GM18519 (cell line): ENCODE measurements around the gene USH2A.
"Not testable (repeated sequence)": the region's sequence is repeated elsewhere in the genome, so short reads cannot be mapped to it uniquely, and the experiment has no call there.

Experiments
- ATAC-seq: cut with Tn5 transposase; IDR thresholded peaks from one replicate; pipeline ENCODE4 v1.9.1; 2021; ENCODE audit warnings: mild to moderate bottlenecking, moderate library complexity; ENCODE audit not compliant: unreplicated experiment, low FRiP score

Gene USH2A

DNA sequence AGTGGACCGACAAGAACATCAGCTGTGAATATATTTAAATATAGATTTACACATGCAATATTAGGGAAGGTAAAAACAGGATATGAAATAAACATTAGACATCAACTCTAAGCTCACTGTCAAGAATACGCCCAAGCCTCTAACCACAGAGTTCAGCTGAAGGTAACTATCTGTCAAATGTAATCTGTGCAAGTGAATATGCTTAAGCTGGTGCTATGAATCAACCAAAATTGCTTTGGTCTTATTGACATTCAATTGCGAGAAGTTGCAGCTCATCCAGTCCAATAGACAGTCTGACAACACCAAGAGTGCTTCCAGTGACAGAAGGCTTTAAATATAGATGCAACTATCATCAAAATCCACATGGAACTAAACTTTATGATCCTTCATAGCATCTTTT lies 32.3 kb downstream of the USH2A start:
- no peak for ATAC-seq

DNA sequence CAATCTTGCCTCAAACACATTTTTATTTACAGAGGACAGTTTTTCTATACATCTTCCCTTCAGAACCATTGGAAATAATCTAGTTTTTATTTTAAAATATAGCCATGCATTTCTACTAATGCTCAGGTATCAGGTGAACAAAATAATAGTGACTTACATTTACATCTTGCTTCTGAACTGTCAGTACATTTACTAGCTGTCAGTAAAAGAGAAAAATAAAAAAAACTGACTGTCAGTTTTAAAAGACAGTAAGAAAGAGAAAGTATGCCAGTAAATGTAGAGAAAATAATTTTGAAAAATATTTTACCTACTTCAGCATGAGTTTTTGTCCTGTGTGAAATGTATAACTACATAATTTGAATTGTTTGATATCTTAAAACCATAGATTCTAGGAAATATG lies 33.5 kb downstream of the USH2A start:
- ATAC-seq: no peak

DNA sequence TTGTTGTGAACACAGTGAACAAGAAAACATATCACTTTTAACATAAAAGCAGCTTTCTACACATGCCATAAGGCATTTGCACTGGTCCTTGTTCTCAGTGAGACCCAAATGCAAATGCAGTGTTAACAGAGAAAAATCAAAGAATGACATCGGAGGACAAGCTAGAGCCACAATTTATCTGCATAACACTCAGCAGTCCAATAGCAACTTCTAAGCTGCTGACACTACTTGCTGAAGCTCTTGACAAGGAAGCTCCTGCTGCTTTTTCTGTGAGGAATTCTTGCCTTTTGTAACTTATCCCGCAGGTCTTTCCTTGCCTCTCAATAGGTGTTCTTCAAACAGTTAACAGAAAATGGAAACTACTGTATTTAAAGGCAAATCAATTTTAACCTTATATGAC lies 34.7 kb downstream of the USH2A start:
- ATAC-seq: no peak

DNA sequence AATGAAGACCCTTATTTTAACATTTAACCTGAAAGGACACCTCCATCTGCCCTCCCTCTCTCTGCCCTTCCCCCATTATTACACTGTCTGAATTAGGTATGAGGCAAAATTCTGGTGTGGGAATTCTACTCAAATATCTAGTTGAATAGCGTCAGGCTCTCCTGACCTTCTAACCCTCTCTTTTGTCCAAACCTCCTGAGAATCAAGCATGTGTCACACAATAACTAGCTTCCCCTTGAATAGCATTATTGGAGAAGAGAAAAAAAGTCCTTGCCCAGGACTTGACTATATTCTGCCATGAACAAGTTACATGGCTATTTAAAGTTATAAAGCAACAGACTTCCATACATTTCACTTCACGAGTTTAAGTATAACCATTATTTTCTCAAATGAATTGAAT lies 35.5 kb downstream of the USH2A start:
- no peak for ATAC-seq

DNA sequence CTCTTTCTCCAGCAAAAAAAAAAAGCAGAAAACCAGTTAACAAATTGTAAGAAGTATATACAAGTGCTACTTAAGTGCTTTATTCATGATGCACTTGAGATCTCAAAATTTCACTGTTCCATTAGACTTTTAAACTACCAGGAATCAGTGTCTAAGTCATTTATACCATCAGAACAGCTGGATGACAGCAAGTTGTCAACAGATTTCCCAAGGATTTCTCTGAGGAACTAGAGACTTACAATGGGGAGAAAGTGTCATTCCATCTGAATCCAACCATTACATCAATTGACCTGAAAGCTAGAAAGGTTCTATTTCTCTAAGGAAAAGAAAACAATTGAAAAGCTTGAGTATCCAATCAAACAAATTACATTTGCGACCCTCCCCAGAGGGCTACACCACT lies 43.8 kb downstream of the USH2A start:
- ATAC-seq: no peak

DNA sequence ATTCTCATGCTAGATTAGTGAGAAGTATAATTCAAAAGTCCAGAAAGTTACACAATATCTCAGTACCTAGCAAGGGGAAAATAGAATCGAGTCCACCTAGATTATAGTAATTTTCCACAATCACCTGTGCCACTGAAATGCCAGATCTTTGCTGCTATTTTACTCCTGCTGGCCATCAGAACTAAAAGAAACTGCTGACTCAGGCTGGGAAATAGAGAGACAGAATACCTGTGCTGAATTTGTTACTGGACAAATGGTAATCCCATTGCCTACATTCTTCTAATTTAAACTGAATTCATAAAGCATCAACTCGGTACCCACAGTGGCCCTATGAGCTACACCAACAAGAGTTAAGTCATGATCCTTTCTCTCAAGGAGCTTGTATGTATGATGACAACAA lies 55.0 kb downstream of the USH2A start:
- ATAC-seq: no peak

DNA sequence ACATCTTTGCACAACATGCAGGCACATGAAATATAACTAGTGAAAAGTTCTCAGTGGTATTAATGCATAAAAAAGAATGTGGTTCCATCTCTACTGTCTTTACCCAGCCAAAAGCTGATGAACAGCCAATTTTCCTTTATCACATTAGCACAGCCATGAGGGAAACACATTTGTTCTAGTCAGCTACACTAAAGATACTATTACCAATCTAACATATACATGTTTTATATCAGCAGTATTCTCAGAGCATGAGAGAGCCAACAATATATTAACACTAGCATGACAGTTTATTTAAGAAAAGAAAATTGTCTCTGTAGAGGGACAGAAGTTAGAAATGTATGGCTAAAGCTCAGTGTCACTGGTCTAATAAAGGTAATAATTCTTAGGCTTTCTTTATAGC lies 56.3 kb downstream of the USH2A start:
- no peak for ATAC-seq

DNA sequence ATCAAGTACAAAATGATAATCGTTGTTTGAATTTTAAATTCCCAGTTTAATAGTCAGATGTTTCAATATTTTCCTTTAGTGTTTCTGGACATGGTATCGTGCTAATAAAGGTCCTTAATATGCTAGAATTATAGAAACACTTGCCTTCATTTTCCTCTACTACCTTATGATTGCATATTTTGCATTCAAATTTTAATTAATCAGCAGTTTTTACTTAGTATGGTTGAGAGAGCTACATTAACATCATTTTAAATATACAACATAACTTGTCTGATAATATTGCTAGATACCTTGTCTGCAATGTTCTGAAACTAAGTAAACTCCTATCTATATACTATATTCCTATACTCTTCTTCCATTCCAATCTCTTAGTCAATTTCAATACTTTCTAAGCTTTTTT lies 66.3 kb downstream of the USH2A start:
- no peak for ATAC-seq

DNA sequence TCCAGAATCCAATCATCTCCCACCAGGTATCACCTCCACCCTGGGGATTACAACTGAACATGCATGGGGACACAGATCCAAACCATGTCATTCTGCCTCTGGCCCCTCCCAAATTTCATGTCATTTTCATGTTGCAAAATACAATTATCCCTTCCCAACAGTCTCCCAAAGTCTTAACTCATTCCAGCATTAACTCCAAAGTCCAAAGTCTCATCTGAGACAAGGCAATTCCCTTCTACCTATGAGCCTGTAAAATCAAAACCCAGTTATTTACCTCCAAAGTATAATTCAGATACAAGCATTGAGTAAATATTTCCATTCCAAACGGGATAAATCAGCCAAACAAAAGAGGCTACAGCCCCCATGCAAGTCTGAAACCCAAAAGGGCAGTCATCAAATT lies 73.1 kb downstream of the USH2A start:
- no peak for ATAC-seq

DNA sequence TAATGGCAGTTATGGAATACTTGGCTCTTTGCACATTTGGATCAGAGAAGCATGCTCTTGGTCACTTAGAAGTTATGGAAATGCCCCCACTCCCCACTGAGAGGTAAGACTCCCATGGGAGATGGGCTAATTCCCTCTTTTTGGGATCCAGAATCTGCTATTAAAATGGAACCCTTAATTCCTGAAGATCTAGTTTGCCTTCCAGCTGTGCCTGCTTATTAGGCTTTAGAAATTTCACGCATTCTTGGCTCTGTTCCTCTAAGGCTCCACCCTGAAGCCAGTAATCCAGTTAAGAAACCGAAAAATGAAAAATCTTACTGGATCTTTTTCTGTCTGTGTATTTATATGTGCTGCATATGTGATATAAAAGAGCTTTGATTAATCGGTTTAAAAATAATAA lies 76.7 kb downstream of the USH2A start:
- ATAC-seq: no peak

DNA sequence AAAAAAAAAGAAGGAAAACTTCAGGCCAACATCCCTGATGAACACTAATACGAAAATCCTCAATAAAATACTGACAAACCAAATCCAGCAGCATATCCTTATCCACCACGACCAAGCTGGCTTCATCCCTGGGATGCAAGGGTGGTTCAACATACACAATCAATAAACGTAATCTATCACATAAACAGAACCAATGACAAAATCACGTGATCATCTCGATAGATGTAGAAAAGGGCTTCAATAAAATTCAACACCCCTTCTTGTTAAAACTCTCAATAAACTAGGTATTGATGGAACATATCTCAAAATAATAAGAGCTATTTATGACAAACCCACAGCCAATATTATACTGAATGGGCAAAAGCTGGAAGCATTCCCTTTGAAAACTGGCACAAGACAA lies 82.7 kb downstream of the USH2A start:
- not testable (repeated sequence) for ATAC-seq

DNA sequence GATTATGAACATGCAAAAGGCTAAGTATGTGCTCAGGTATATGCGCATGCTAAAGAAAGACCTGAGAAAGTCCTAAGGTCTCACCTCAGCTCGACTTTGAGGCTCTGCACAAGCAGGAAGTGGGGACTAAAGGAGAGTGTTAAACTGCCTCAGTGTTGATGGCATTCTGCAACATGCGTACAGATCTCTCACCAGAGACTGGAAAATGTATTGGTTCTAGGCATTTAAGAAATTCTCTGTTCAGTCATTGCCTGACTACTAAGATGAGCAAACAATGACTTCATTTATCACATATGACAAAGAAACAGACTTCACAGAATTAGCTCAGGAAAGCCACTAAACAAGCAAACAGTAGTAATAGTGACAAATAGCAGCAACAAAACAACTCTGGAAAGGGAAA lies 90.8 kb downstream of the USH2A start:
- peak; percentile 43 for ATAC-seq

DNA sequence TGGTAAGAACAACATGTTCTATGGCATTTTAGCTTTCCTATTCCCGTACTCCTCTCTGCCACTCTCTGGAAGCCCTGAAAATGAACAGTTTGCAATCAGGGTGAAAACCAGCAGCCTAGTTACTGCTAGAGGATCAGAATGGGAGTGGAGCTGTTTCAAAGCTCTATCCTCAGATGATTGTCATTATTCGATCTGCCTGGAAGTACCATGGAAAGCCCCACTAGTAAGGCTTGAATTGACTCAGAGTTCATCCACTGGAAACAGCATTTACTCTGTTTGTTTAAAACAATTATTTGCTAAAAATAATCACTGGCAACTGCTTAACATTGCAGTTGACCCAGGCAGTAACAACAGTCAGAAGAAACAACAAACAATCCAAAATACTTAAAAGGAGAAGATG lies 91.2 kb downstream of the USH2A start:
- ATAC-seq: peak; percentile 33

DNA sequence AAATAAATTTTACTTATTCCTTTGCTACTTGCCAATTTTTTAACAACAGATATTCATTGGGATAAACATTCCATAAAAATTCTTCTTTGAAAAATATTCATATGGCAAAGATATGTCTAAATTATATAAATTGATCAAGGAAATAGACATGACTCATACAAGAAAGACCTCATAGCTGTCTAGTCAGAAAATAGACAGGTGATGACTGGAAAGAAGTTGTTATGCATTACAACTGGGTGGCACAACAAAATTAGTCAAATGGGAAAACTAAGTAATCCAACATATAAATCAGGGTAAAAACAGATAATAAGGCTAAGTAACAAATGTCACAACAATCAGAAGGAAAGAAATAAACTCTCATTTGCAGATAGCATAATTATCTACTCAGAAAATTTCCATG lies 92.0 kb downstream of the USH2A start:
- ATAC-seq: no peak

DNA sequence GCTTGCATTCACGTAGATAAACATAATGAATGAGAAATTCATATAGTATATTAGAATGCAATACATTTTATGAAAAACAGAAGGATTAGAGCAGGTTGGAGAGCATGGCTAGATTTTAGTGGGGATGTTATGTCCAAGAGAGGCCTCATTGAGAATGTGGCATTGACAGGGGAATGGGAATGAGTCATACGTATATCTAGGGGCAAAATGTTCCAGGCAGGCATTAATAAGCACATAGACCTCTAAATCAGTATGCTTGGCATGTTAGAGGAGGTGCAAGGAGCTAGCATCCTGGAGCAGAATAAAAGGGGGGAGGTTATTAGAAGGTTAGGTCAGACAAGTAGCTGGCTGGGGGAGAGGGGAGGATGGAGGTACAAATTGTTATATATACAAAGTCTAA lies 93.0 kb downstream of the USH2A start:
- ATAC-seq: no peak

DNA sequence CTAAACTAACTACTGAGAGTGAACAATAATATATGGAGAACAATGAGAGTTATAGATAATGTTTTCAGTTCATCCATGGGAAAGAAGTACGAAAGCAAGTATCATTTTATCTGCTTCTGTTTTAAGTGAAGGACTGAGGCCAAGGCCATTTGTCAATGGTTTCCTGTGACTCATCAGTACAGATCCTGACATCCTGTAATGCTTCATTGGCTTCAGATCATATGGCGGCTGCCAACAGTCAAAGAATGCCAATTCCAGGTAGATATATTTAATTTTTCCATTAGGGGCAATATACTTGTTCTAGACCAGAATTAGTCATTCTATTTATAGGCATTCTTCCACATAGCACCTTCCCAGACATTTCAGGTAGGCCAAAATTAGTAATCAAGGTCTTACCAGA lies 97.3 kb downstream of the USH2A start:
- no peak for ATAC-seq

DNA sequence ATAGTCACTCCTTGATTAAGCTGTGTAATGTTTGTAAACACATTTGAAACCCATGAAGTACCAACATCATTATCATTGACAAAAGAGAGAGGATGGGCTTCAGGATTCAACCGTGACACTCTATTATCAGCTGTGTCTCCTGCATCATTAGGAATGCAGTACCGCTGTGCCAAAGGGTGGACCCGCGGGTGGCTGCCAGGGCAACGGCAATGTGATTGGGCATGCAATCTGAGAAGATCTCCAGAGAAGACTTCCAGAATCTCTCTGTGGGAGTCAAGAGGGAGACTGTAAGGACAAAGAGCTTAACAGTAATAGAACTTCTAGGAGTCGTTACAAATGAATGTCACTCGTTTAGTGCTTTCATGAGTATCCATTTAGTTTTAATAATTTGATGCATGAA lies 97.9 kb downstream of the USH2A start:
- no peak for ATAC-seq

DNA sequence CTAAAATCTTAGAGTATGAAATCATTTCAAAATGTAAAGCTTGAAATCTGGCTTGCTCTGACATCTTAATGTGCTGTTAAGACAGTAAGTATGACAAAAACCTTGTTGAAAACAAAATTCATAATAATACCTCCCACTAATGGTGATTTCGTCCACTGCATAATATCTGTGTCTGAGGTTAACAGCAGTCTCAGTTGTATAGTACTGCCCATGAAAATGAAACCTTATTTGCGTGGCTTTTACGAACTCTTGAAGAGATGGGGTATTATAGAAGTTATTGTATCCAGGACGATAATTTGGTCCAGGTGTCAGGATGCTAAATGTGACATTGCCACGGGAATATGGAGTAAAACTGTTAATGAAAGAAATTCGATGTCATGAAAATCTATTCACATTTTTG lies 99.9 kb downstream of the USH2A start:
- ATAC-seq: no peak

DNA sequence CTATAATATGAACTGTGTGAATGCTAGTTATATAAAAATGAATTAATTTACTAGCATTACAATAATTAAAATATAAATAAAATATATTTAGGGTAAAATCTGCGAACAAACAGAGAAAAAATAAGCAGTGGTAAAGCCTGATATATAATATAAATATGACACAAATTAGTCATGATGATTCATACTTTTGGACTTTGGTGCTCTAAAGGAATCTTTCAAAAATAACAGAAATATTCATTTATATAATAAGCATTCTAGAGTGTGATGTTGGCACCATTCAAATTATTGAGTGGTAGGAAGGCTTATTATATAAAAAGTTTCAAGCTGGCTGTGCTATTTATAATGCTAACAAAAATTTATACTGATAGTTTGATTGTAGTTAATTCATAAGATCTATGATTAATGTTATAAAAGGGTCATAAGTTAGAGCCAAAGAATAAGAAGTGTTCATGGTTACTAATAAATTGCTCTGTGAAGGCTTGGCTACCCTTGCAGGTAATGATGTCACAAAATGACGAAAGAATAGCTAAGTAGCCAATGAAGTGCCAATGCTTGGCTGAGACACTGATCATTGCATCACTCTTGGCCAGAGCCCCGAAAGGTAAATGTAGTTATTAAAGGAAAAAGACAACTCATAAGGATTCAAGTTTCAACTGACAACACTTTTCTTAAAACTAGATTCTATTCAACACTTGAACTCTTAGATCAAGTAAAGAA lies 108.7 kb downstream of the USH2A start:
- no peak for ATAC-seq

DNA sequence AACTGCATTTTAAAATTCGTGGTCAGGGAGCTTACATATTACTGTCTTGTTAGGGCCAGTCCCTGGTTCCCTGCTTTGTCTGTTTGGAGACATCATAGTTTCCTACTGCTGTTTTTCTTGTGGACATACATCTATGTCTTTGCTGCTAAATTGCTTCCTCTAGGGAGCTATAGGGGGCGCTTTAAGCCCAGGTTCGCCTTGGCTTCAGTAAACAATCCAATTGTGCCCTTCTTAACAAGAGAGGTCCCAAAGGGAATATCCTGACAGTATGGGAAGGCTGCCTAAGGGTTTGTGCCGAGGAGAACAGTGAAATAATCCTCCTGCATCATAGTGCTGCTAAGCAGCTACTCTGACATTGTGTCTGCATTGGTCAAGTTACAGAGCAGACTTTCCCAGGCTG lies 112.5 kb downstream of the USH2A start:
- ATAC-seq: peak; percentile 44

DNA sequence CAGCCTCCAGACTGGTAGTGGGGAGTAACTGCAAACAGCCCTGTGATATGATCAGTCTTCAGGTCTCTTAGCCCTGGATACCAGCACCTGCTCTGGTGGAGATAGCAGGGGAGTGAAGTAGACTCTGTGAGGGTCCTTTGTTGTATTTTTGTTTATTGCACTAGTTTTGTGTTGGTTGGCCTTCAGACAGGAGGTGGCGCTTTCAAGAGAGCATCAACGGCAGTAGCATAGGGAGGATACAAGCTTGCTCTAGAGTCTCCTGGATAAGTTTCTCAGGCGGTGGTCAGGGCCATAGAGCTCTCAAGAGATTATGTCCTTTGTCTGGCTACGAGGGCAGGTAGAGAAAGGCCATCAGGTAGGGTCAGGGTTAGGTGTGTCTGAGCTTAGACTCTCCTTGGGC lies 116.4 kb downstream of the USH2A start:
- ATAC-seq: no peak

DNA sequence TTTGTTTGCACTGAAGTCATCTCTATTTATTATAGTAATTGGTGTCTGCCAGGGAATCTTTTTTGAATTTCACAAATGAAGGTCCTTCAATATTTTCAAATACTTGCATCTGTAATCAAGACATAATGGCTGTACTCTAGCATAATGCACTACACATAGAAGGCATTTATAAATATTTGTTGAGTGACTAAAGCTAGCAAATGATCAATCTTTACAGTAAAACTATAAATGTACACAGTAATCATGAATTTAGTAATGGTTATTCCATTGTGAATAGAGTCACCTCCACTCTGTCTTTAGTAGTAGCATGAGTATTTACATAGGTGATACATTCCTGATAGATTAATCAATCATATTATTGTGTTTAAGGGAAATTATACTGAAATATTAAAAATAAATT lies 119.6 kb downstream of the USH2A start:
- ATAC-seq: no peak

DNA sequence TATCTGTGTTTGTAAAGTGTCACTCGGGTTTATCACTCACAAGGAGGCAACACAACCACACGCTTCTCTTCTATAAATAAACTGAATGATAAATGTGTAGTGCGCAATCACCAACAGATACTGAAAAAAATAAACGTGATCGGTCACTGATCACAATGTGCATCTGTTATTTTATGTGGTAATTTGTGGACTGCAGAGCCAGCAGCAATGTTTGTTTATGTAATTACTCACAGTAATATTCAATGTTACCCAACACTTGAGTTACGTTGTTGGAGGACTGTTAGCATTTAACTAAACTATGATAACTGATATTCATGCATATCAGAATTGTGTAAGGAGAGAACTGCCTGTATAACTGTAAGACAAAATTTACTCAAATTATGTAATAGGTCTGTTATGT lies 129.6 kb downstream of the USH2A start:
- no peak for ATAC-seq
